ENCODE measurements around the gene GPR158.

Gene GPR158

DNA sequence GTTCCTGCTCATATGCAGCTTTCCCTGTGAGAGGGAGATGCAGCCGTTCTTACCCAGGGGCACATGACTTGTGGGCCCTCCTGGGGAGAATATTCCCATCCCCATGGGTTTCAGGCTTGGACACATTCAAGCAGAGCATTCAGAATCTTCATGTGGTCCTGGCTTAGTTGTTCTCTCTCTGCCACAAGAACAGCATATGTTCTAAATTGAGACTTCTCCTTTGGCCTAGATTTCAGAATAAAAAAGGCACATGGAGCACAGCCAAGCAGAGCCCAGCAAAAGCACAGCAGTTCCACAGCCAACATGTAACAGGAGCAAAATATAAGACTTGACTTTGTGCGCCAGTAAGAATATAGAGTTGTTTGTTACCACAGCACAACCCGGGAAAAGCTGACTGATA lies 452.8 kb downstream of the GPR158 start:
- no peak for DNase-seq (ENCODE audit: low read depth in 1 of 2, low spot score in 1 of 2)

DNA sequence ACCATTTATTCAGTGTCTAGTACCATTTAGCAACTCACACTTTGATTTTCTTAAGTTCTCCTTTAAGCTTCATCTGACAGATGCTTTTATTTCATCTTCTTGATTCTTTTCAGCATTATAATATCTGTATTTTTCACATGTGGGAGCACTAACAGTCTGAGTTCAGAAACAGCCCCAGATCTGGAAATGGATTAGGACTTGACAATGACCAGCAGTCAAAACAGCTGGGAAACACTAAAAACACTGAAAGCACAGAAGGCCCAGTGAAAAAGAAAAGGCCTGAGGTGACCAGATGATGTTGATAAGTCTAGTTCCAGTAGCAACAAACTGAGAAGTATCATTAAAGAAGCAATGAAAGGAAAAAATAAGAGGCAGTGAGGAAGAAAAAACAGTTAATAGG lies 454.5 kb downstream of the GPR158 start:
- no peak overlapping the region for H3K4me3 ChIP-seq (replicated peaks; ENCODE audit: insufficient read depth, low read length)

More for the DNA sequence above, 452.8 kb downstream of the GPR158 start:
- TF ChIP-seq, protein P1, sequence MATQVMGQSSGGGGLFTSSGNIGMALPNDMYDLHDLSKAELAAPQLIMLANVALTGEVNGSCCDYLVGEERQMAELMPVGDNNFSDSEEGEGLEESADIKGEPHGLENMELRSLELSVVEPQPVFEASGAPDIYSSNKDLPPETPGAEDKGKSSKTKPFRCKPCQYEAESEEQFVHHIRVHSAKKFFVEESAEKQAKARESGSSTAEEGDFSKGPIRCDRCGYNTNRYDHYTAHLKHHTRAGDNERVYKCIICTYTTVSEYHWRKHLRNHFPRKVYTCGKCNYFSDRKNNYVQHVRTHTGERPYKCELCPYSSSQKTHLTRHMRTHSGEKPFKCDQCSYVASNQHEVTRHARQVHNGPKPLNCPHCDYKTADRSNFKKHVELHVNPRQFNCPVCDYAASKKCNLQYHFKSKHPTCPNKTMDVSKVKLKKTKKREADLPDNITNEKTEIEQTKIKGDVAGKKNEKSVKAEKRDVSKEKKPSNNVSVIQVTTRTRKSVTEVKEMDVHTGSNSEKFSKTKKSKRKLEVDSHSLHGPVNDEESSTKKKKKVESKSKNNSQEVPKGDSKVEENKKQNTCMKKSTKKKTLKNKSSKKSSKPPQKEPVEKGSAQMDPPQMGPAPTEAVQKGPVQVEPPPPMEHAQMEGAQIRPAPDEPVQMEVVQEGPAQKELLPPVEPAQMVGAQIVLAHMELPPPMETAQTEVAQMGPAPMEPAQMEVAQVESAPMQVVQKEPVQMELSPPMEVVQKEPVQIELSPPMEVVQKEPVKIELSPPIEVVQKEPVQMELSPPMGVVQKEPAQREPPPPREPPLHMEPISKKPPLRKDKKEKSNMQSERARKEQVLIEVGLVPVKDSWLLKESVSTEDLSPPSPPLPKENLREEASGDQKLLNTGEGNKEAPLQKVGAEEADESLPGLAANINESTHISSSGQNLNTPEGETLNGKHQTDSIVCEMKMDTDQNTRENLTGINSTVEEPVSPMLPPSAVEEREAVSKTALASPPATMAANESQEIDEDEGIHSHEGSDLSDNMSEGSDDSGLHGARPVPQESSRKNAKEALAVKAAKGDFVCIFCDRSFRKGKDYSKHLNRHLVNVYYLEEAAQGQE (IDR thresholded peaks at IDR 0.05; ENCODE audit: insufficient replicate concordance, low read depth), result no peak
- no peak for TF ChIP-seq POLR2AphosphoS5 (IDR thresholded peaks at IDR 0.05; ENCODE audit: low read depth)
- TF ChIP-seq GABPA (IDR thresholded peaks at IDR 0.05; ENCODE audit: low read depth), result no peak
- no peak for TF ChIP-seq SPI1 (IDR thresholded peaks at IDR 0.05; ENCODE audit: borderline replicate concordance, low read depth)
- TF ChIP-seq, protein P2, sequence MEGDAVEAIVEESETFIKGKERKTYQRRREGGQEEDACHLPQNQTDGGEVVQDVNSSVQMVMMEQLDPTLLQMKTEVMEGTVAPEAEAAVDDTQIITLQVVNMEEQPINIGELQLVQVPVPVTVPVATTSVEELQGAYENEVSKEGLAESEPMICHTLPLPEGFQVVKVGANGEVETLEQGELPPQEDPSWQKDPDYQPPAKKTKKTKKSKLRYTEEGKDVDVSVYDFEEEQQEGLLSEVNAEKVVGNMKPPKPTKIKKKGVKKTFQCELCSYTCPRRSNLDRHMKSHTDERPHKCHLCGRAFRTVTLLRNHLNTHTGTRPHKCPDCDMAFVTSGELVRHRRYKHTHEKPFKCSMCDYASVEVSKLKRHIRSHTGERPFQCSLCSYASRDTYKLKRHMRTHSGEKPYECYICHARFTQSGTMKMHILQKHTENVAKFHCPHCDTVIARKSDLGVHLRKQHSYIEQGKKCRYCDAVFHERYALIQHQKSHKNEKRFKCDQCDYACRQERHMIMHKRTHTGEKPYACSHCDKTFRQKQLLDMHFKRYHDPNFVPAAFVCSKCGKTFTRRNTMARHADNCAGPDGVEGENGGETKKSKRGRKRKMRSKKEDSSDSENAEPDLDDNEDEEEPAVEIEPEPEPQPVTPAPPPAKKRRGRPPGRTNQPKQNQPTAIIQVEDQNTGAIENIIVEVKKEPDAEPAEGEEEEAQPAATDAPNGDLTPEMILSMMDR (IDR thresholded peaks at IDR 0.05; ENCODE audit: insufficient read depth, low read length), result no peak
- H3K4me3 ChIP-seq (replicated peaks; ENCODE audit: insufficient read depth, low read length), result no peak overlapping the region
- H3K27ac ChIP-seq (replicated peaks), result no peak overlapping the region
- no peaks in the 10 kb centered on the region for H3K27me3 ChIP-seq (ENCODE audit: insufficient read depth, poor library complexity, severe bottlenecking)

DNA sequence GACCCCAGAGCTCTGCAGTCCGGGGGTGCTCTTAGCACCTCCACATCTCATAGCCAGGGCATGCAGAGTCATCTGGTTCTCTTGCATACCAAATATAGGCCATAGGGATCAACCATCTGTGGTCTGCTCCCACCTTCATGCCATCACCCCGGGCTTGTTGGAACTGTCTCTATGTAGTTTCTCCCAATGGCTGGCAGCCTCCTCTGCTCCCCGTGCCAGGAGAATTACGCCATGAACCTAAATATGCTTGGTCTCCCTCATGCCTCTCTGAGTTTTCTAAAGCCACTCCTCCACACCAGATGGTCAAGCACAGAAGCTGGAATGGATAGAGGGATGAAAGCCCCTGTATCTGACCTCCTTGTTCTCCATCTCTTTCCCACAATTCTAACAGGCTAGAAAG lies 456.7 kb downstream of the GPR158 start:
- TF ChIP-seq GABPA (IDR thresholded peaks at IDR 0.05; ENCODE audit: low read depth) (no peak), SPI1 (IDR thresholded peaks at IDR 0.05; ENCODE audit: borderline replicate concordance, low read depth) (no peak), POLR2AphosphoS5 (IDR thresholded peaks at IDR 0.05; ENCODE audit: low read depth) (no peak)
- TF ChIP-seq, protein P2 (IDR thresholded peaks at IDR 0.05; ENCODE audit: insufficient read depth, low read length), result no peak
- TF ChIP-seq, protein P1 (IDR thresholded peaks at IDR 0.05; ENCODE audit: insufficient replicate concordance, low read depth), result no peak

More for the DNA sequence above, 454.5 kb downstream of the GPR158 start:
- no peak overlapping the region for H3K27ac ChIP-seq (replicated peaks)
- no peaks in the 10 kb centered on the region for H3K27me3 ChIP-seq (ENCODE audit: insufficient read depth, poor library complexity, severe bottlenecking)
- no peak for DNase-seq (ENCODE audit: low read depth in 1 of 2, low spot score in 1 of 2)
- TF ChIP-seq, protein P2 (IDR thresholded peaks at IDR 0.05; ENCODE audit: insufficient read depth, low read length), result no peak
- no peak for TF ChIP-seq SPI1 (IDR thresholded peaks at IDR 0.05; ENCODE audit: borderline replicate concordance, low read depth)
- no peak for TF ChIP-seq POLR2AphosphoS5 (IDR thresholded peaks at IDR 0.05; ENCODE audit: low read depth)
- TF ChIP-seq, protein P1 (IDR thresholded peaks at IDR 0.05; ENCODE audit: insufficient replicate concordance, low read depth), result no peak
- TF ChIP-seq GABPA (IDR thresholded peaks at IDR 0.05; ENCODE audit: low read depth), result no peak

More for the DNA sequence above, 456.7 kb downstream of the GPR158 start:
- Histone ChIP-seq H3K4me3 (replicated peaks; ENCODE audit: insufficient read depth, low read length) (no peak overlapping the region), H3K27ac (replicated peaks) (no peak overlapping the region), H3K27me3 (ENCODE audit: insufficient read depth, poor library complexity, severe bottlenecking) (no peaks in the 10 kb centered on the region)
- no peak for DNase-seq (ENCODE audit: low read depth in 1 of 2, low spot score in 1 of 2)

All from HL-60 (cell line).